Medulla oblongata (tissue), 1 donor: Measurements from ENCODE around the gene CSKMT.
"Not testable (repeated sequence)": the region's sequence is repeated elsewhere in the genome, so short reads cannot be mapped to it uniquely, and the experiment has no call there.

ENCODE experiments used
- DNase-seq: peaks from one replicate; pipeline ENCODE4 v3.0.0-alpha.2; 2015; ENCODE audit errors: extremely low spot score

The CSKMT gene

DNA sequence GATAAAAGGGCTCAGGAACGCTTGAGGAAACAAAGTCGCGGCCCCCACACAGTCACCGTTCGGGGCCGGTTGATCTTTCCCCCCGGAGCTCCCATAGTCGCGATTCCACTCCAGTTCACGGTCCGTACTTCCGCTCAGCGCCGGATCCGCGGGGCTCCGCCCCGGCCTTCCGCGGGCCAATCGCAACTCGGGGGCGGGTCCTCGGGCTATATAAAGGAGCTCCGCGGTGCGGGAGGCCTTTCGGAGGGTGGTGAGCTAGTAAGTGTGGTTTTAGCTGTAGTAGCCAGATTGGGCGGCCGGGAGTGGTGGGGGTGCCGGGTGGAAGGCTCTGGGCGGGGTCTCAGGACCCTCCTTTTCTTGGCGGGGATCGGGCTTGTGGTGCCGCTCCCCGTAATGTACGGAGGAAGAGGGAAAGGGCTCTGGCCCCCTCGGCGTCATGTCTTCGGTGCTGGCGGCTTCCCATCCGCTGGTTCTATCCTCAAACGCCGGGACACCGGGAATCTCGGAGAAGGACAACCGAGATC lies at the start of gene CSKMT, which contains the start of gene C11orf98:
Gene CSKMT (plus strand): TSS at position 238 of the 524 bp plus-strand sequence. CDS start 568 bp downstream, outside the sequence.
Gene C11orf98 (minus strand): TSS at position 136 of the 524 bp plus-strand sequence. CDS start 41 bp downstream, at position 95.
- DNase-seq: peak; percentile 96

DNA sequence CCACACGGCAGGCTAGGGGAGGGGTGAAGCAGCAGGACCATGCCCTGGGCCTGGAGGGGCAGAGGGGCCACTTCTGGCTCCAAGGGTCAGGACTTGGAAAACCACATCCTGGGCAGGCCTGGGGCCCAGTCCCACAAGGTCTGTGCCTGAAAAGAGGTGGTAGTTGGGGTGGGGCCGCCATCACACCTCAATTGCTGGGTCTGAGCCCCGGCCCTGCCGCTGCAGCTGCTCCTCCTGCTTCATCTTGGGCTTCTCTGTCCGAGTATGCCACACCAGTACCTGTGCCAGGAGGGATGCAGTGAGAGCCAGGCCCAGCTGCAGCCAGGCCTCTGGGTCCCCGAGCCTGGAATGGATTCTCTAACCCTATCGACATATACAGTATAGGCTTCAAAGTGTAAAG lies 49.6 kb upstream of the CSKMT start:
- no peak for DNase-seq

DNA sequence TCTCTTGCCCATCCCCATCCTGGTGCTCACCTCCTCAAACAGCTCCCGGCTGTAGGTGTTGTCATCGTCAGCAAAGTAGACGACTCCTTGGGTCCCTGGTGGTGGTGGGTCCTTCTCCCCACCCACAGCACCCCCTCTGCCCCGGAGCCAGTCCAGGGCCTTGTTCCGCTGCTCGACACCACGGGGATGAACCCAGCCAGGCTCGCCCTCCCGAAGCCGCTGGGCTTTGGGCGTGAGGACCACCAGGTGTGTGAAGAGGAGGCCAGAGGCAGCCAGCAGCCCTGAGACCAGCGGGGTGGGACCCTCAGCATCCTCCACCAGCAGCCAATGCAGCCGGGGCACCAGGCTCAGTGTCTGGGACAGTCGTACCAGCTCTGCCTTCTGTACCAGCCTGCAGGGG lies 48.2 kb upstream of the CSKMT start:
- not testable (repeated sequence) for DNase-seq

GRCh38 chr11:62621027-62621566 lies 44.0 kb upstream of the CSKMT start:
- DNase-seq: no peak

- peak; percentile 98 for DNase-seq
These were observed 43.3 kb upstream of the CSKMT start, which contains the start of gene B3GAT3 for GRCh38 chr11:62621567-62622470. Gene B3GAT3 (minus strand): TSS chr11:62621986. CDS start chr11:62621947, 39 bp downstream.

DNA sequence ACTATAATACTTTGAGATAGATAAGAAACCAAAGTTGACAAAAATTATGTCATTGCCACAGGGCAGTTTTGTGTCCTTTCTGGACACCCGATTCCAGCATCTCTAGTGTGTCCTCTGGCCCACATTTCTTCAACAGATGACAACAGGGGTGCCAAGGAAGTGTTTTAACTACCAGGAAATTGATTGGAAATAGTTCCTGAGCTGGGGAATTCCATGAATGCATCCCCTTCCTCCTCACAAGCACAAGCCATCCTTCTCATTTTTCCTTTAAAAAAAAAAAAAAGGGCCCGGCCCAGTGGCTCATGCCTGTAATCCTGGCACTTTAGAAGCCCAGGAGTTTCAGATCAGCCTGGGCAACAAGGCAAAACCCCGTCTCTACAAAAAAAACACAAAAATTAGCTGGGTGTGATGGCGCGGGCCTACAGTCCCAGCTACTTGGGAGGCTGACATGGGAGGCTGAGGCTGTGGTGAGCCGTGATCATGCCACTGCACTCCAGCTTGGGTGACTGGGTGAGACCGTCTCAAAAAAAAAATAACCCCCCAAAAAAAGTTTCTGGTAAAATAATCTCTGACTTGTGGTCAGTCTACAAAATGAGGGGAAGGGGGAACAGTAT lies 42.5 kb upstream of the CSKMT start:
- no peak for DNase-seq

GRCh38 chr11:62627713-62628112 lies 37.4 kb upstream of the CSKMT start:
- DNase-seq: no peak

DNA sequence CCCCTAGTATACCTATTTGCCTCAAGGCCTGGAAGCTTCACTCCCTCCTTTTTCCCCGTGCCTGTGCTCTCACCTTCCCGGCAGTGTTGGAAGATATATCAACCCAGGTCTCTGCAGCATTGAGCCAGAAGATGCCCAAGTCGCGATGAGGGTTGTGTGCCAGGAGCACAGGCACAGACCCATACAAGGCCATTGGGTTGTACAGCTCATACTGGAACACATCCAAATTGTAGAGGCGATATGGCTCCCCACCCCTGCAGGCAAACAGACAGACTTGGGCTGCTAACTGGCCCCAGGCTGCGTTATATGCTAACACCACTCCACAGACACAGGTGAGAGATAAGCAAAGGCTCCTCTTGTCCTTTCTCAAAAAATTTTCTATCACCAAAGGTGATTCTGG lies 32.6 kb upstream of the CSKMT start:
- DNase-seq: no peak

GRCh38 chr11:62644220-62644619 lies 20.9 kb upstream of the CSKMT start:
- DNase-seq: no peak

DNA sequence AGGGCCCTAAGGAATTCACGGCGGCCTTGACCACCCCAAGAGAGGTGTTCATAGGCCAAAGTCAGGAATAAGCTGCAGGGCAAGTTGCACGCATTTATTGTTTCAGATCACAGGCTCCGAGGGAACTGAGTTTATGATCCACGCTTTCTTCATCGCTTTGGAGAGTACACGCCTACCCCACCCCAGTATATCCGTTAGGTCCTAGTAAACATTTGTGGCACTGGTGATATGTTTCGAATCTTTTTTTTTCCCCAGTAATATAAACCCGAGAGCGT lies 19.5 kb upstream of the CSKMT start:
- no peak for DNase-seq

- DNase-seq: peak; percentile 99
These were observed 18.9 kb upstream of the CSKMT start, which contains the start of gene GANAB for GRCh38 chr11:62645946-62646824. Gene GANAB (minus strand): TSS chr11:62646613. CDS start chr11:62646599, 14 bp downstream.

- DNase-seq: no peak
These were observed 18.1 kb upstream of the CSKMT start for GRCh38 chr11:62646825-62647608.

DNA sequence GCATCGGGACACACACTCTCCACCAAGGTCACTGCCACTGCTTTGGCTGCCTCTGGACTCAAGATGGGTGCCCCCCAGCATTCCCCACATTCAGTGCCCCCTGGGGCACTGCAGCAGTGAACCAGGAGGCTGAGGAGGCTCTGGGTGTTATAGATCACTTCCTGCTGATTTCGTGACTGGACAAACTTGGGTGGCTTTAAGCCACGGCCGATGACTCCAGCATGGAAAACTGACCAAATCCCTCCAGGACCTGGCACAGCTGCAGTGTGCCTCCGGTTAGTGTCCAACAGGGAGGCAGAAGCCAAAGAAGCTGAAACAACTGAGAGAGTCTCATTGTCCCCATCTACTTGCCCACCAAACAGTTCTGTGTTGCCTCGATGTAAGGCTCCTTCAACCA lies 17.5 kb upstream of the CSKMT start:
- no peak for DNase-seq

DNA sequence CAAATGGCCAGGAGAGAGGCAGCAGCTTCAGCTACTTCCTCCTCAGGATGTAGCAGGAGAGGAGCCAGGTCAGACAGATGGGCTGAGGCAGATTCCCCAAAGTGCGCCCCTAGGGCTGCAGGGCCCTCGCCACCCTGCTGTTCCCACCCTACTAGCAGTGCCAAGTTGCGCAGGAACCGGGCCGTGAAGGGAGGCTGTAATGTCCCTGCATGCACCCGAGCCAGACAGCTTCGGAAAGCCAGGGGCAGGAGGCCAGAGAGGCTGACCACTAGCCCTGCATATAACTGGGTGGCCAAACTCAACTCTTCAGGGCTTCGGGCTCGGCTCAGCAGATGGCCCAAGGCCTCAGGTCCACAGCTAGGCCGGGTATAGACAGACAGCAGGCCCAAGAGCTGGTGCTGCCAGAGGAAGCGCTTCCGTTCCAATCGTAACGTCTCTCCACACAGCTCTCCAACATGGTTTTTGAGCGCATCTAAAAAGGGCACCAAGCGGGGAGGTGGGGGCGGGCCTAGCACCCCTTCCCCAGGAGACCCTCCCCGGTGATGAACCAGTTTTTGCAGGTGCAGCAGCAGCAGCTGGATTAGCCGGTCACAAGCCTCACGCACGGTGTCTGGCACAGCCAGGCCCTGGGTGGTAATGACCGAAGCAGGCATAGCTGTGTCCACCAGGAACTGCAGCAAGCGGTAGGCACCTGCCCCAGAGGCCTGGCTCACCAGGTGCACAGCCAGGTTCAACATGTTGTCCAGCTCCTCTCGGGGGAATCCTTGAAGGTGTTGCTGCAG lies 16.7 kb upstream of the CSKMT start:
- DNase-seq: no peak

DNA sequence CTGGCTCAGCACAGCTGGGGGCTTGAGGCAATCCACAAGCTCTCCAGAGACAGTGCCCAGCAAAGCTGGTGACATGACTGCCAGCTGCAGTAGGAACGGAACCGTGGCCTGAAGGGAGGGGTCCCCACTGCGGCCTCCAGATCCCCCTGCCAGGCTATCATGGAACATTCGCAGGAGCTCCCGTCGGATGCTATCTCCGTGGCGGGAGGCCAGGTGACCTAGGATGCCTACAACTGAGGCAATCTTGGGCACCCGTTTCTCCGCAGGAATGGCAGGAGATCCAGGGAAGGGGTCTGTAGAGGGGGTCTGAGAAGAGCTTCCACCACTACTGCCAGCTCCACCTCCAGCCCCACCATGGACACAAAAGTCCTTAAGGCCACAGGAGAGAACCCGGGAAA lies 16.1 kb upstream of the CSKMT start:
- no peak for DNase-seq

DNA sequence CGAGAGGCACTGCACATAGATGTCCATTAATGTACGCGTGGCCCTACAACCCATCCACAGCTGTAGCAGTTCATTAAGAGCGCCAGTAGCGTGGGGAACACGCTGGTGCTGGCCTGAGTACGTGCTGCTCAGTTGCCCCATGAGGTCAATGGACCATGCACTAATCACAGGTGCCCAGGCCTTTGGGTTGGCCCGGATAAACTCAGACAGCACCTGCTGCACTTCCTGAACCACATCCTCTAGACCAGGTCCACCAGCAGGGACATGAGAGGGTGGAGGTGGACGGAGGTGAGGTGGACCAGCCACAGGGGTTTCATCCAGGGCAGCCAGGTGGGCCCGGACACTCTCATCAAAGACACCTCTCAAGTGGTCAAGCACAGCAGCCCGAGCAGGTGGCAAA lies 15.6 kb upstream of the CSKMT start:
- DNase-seq: no peak

GRCh38 chr11:62650283-62650682 lies 14.8 kb upstream of the CSKMT start:
- DNase-seq: not testable (repeated sequence)

GRCh38 chr11:62652161-62653006 lies 12.7 kb upstream of the CSKMT start:
- DNase-seq: no peak

GRCh38 chr11:62654297-62654696 lies 10.8 kb upstream of the CSKMT start:
- no peak for DNase-seq
